H1 (cell line): ENCODE measurements around the gene OR10A2. TPM values are rescaled to one million over a fixed set of nuclear protein-coding genes. Genes with fewer than 3 reads are reported as not detected.

Experiments
- BACH1 ChIP-seq: IDR thresholded peaks from 2 replicates; pipeline ENCODE4 v1.6.1; 2012; ENCODE audit warnings: low read length, improper control_type of control experiment
- POLR2A ChIP-seq, 2 experiments: IDR thresholded peaks; 1 replicate in 1 of 2; 2 replicates in 1 of 2; pipeline ENCODE4 v1.6.1; 2011; ENCODE audit warnings: low read depth in 2 of 2, low read length in 2 of 2, mild to moderate bottlenecking in 2 of 2; ENCODE audit errors: control extremely low read depth in 1 of 2
- SRF ChIP-seq: IDR thresholded peaks from 2 replicates; pipeline ENCODE4 v1.6.1; 2011; ENCODE audit warnings: mild to moderate bottlenecking, low read depth, low read length, moderate library complexity
- TAF7 ChIP-seq: optimal IDR thresholded peaks from 2 replicates; pipeline ENCODE3; 2011; ENCODE audit warnings: low read depth, mild to moderate bottlenecking, inconsistent platforms, low read length, moderate library complexity, borderline replicate concordance
- TEAD4 ChIP-seq: IDR thresholded peaks from 2 replicates; pipeline ENCODE4 v1.6.1; 2012; ENCODE audit warnings: low read depth, low read length, inconsistent platforms, mixed read lengths
- polyA plus RNA-seq, 7 experiments: library from polyadenylated mRNA; depleted of rRNA in 3 of 7; stranded (reverse) in 5 of 7; unstranded in 2 of 7; fragments of >200 nt in 5 of 7; fragments of 200-250 nt in 2 of 7; gene quantifications; 1 replicate in 5 of 7; 2 replicates in 1 of 7; 4 replicates in 1 of 7; pipeline versions ENCODE4 v1.2.1 to v1.2.3, GENCODE V29; 2011 to 2013; ENCODE audit warnings: missing spikeins in 2 of 7, mixed read lengths in 2 of 7
- total RNA-seq: library from RNA; stranded (reverse); fragmentation: NEBNext Ultra II Directional; extraction: Animal tissue kit (Norgen Biotek cat#: 25700); gene quantifications from 2 replicates; pipeline ENCODE4 v1.2.1, GENCODE V29; 2021

Gene OR10A2
- total and polyA plus RNA-seq, 2 of the 8 experiments (the other 6 are each of a cell fraction or from before 2014, with no cell fraction given) = not detected

DNA sequence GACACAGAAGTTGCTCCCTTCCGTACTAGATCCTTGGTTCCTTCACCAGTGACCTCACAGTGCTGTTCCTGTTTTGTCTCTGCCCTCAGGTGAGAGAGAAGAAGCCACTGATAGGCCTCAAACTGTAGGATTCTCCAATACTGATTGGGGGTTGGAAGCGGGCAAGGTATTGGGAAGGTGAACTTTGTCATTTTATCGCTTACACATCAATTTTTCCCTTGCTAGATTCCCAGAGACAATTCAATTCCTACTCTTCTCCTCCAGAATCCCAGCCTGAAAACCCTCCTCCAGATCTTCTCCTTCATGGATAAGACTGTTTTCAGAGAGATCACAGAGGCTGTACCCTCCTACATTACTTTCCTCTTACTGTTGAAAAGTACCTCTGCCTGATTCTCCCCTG lies 48.5 kb downstream of the OR10A2 start (continued):
- TF ChIP-seq TAF7 (no peak), SRF (no peak), POLR2A (IDR thresholded peaks at IDR 0.05; ENCODE audit: control extremely low read depth in 1 of 2, low read depth in 2 of 2, low read length in 2 of 2) (no peak), TEAD4 (no peak), BACH1 (no peak)
